Small intestine (tissue), 16 donors: ENCODE measurements around the gene UNC45B. TPM values are rescaled to one million over a fixed set of nuclear protein-coding genes. Genes with fewer than 3 reads are reported as not detected.
"Not testable (repeated sequence)": the region's sequence is repeated elsewhere in the genome, so short reads cannot be mapped to it uniquely, and the experiment has no call there.

Experiments
- DNase-seq, 2 donors: peaks; one replicate each; pipeline versions ENCODE4 v3.0.0 to v3.0.0-alpha.2; 2013
- FAIRE-seq: peaks from 2 replicates; lab custom pipeline; 2012; peaks lifted over from hg19 to GRCh38; lab: Jason Lieb, UNC
- H3K27ac ChIP-seq, 3 donors: one replicate each; pipeline ENCODE4 v1.5.1; 2013; ENCODE audit warnings: low read length in 2 of 3, mild to moderate bottlenecking in 2 of 3, control low read depth in 1 of 3, inconsistent platforms in 1 of 3, low read depth in 1 of 3, moderate library complexity in 1 of 3
- H3K27me3 ChIP-seq, 3 donors: one replicate each; pipeline ENCODE4 v1.6.1; 2013; ENCODE audit warnings: low read length in 3 of 3, inconsistent platforms in 1 of 3; ENCODE audit not compliant: control insufficient read depth in 3 of 3, insufficient read depth in 3 of 3
- H3K36me3 ChIP-seq, 3 donors: one replicate each; pipeline ENCODE4 v1.6.1; 2013; ENCODE audit warnings: low read length in 3 of 3, inconsistent platforms in 1 of 3, low read depth in 1 of 3, mild to moderate bottlenecking in 1 of 3, moderate library complexity in 1 of 3; ENCODE audit not compliant: control insufficient read depth in 3 of 3, insufficient read depth in 2 of 3
- H3K4me1 ChIP-seq, 3 donors: one replicate each; pipeline ENCODE4 v1.6.1; 2013; ENCODE audit warnings: low read length in 2 of 3, inconsistent platforms in 1 of 3, low read depth in 1 of 3, mild to moderate bottlenecking in 1 of 3, moderate library complexity in 1 of 3; ENCODE audit not compliant: control insufficient read depth in 3 of 3, insufficient read depth in 2 of 3
- H3K4me3 ChIP-seq, 3 donors: one replicate each; pipeline ENCODE4 v1.5.1; 2013; ENCODE audit warnings: low read length in 3 of 3, control low read depth in 1 of 3, inconsistent platforms in 1 of 3, low read depth in 1 of 3, mild to moderate bottlenecking in 1 of 3, moderate library complexity in 1 of 3
- H3K9me3 ChIP-seq, 2 donors: one replicate each; pipeline ENCODE4 v1.6.1; 2013; ENCODE audit warnings: low read depth in 1 of 2, low read length in 1 of 2; ENCODE audit not compliant: control insufficient read depth in 2 of 2, insufficient read depth in 1 of 2
- WGBS, 3 donors: extraction: QIAGEN DNeasy Blood & Tissue Kit; methylation state at CpG; one replicate each; pipeline ENCODE4 v1.1.7; 2013; 5-methylcytosine and 5-hydroxymethylcytosine counted together
- long read RNA-seq, 10 donors: transcript quantifications; one replicate each; lab custom pipeline, GENCODE V29; 2026
- polyA plus RNA-seq, 4 donors: library from polyadenylated mRNA; stranded (reverse) in 3 of 4; unstranded in 1 of 4; fragments of 200-250 nt in 3 of 4; fragments of 120-200 nt in 1 of 4; gene quantifications; one replicate each; pipeline versions ENCODE4 v1.2.1 to v1.2.3, GENCODE V29; 2013
- donor health status: healthy with polysubstance abuse.
- donor health status: control.
- donor health status: control.
- donor health status: Bipolar disorder and iron deficiency.
- donor health status: healthy.

The UNC45B gene, protein sequence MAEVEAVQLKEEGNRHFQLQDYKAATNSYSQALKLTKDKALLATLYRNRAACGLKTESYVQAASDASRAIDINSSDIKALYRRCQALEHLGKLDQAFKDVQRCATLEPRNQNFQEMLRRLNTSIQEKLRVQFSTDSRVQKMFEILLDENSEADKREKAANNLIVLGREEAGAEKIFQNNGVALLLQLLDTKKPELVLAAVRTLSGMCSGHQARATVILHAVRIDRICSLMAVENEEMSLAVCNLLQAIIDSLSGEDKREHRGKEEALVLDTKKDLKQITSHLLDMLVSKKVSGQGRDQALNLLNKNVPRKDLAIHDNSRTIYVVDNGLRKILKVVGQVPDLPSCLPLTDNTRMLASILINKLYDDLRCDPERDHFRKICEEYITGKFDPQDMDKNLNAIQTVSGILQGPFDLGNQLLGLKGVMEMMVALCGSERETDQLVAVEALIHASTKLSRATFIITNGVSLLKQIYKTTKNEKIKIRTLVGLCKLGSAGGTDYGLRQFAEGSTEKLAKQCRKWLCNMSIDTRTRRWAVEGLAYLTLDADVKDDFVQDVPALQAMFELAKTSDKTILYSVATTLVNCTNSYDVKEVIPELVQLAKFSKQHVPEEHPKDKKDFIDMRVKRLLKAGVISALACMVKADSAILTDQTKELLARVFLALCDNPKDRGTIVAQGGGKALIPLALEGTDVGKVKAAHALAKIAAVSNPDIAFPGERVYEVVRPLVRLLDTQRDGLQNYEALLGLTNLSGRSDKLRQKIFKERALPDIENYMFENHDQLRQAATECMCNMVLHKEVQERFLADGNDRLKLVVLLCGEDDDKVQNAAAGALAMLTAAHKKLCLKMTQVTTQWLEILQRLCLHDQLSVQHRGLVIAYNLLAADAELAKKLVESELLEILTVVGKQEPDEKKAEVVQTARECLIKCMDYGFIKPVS
- polyA plus RNA-seq: under 1 TPM in 1 of 4 donors, not detected in 3; 0.62 TPM
- long read RNA-seq, donor 1: 0 reads
- long read RNA-seq, donor 2: 0 reads
- long read RNA-seq, donor 3: 0 reads
- long read RNA-seq, donor 4: 0 reads
- long read RNA-seq, donor 5: 0 reads
- long read RNA-seq, donor 6: 0 reads
- long read RNA-seq, donor 7, full-length matches to known transcripts: 34 of 172 reads
- long read RNA-seq, donor 7, partial matches to known transcripts: 120 of 172 reads
- long read RNA-seq, donor 7, other reads (novel, unspliced or antisense): 18 of 172 reads
- long read RNA-seq, donor 8, full-length matches to known transcripts: 1 of 1 reads
- long read RNA-seq, donor 8, partial matches to known transcripts: 0 of 1 reads
- long read RNA-seq, donor 8, other reads (novel, unspliced or antisense): 0 of 1 reads
- long read RNA-seq, donor 9: 0 reads
- long read RNA-seq, donor 10: 0 reads

DNA sequence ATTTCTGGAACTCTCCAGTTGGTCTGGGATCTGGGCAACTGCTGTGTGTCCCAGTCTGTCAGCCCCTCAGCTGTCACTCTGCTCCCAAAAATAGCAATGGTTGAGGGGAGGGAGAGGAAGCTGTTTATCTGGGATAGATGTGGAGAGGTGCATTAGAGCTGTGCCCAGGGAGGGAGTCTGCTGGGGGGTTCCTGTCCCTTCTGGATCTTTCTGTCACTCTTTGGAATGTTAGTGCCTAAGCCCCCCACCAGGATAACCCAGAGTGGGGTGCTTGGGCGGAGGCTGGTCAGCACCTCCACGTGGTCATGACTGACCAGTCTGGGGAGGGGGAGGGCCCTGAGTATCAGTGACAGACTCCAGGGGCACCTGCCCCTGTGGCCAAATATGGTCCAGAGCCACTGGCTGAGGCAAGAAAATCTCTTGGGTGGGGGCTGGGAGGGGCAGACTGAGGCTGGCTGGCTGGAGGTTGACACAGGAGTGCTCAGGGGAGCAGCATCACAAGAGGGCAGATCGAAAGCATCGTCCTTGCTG is at the start of gene UNC45B:
UNC45B (plus strand) TSS at position 443 of the 531 bp plus-strand sequence. CDS start 447 bp downstream, outside the sequence.
- Histone ChIP-seq H3K9me3 (no peaks in the 10 kb centered on the region), H3K27me3 (no peaks in the 10 kb centered on the region), H3K27ac (no peak within 1 kb of the TSS), H3K4me3 (no peak within 1 kb of the TSS), H3K36me3 (no peaks in the 10 kb centered on the region), H3K4me1 (no peaks in the 10 kb centered on the region)
- DNase-seq (no peak), FAIRE-seq (no peak)
- 69 to 82% (median 71%) methylated on average over 4 of the region's 4 CpGs for WGBS, 3 donors

DNA sequence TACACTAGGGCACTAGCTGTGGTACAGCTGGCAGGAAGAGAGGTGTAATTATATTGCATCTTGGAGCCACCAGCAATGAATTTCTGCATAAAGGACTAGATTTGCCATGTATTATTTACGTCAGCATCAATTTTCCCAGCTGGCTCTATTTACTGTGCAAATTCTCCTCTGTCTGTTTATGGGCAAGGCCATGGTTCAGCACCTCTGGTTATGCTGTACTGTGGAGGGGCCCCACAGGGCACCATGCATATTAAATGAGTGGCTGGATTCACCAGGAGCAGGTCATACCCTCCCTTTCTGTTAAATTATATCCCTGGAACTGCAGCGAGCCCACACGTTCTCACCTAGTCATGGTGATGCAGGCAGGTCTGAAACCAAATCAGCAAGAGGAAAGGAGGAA is 47.7 kb upstream of the UNC45B start:
- DNase-seq (no peak), FAIRE-seq (no peak)
- WGBS, 3 donors: 90 to 98% (median 92%) methylated on average over 3 of the region's 3 CpGs
- Histone ChIP-seq H3K9me3 (no peaks in the 10 kb centered on the region), H3K27ac (no peak overlapping the region), H3K4me1 (no peaks in the 10 kb centered on the region), H3K36me3 (peaks cover 0 to 31% (median 14%) of the 10 kb centered on the region in 3 donors), H3K27me3 (no peaks in the 10 kb centered on the region), H3K4me3 (no peak overlapping the region)

DNA sequence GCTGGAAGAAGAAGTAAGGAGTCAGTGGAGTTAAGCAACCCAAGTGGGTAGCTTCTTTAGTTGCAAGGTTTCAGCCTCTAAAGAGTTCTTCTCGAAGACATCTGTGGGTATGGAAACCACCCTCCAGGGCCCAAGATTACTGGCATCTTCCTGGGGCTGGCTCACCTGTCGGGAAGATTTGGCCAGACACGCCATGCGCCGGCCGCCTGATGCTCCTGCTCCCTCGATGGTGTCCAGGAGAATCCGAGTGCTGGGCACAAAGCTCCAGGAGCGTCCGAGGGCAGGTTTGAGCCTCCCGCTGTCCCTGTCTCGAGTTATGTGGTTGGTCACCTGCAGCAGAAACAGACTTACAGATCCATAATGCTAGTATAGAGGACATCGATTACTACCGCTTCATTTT is 46.6 kb upstream of the UNC45B start:
- Histone ChIP-seq H3K4me3 (no peak overlapping the region), H3K27ac (no peak overlapping the region), H3K4me1 (no peaks in the 10 kb centered on the region), H3K27me3 (no peaks in the 10 kb centered on the region), H3K36me3 (peaks cover 4 to 33% (median 14%) of the 10 kb centered on the region in 3 donors), H3K9me3 (no peaks in the 10 kb centered on the region)
- DNase-seq (no peak), FAIRE-seq (no peak)
- WGBS, 3 donors: 96% methylated on average over 14 of the region's 14 CpGs

DNA sequence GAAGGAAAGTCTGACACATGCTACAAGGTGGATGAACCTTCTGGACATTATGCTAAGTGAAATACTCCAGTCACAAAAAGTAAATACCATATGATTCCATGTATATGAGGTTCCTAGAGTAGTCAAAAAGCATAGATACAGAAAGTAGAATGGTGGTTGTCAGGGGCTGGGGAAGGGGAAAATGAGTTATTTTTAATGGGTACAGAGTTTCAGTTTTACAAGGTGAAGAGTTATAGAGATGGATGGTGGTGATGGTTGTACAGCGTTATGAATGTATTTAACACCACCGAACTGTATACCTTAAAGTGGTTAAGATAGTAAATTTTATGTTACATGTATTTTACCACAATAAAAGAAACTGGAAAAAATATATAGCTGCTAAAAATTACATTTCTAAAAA is 45.9 kb upstream of the UNC45B start:
- DNase-seq (no peak), FAIRE-seq (no peak)
- H3K27me3 ChIP-seq: no peaks in the 10 kb centered on the region
- H3K36me3 ChIP-seq: peaks cover 4 to 39% (median 14%) of the 10 kb centered on the region in 3 donors
- H3K4me1 ChIP-seq: no peaks in the 10 kb centered on the region
- H3K4me3 ChIP-seq: no peak overlapping the region
- WGBS, 3 donors: 72 to 89% (median 78%) methylated on average over 2 of the region's 2 CpGs
- no peak overlapping the region for H3K27ac ChIP-seq
- H3K9me3 ChIP-seq: no peaks in the 10 kb centered on the region

DNA sequence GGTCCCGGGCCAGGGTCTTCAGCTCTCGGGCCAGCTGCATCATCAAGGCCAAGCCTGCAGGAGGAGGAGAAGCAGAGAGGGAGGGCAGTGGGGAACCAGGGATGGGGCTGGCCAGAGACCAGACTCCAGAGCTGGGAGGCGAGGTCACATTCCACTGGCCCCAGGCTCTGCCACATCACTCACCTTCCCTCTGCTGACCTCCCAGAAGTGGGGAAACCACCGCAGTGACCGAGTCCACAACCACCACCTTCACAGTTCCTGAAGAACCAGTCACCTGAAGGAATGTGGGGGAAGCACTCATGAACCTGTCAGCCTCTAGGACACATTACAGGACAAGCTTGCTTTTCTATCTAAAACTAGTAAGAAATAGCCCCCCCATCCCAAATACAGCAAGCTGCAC is 44.3 kb upstream of the UNC45B start:
- H3K27me3 ChIP-seq: no peaks in the 10 kb centered on the region
- DNase-seq (no peak), FAIRE-seq (no peak)
- no peak overlapping the region for H3K27ac ChIP-seq
- H3K4me1 ChIP-seq: no peaks in the 10 kb centered on the region
- H3K9me3 ChIP-seq: no peaks in the 10 kb centered on the region
- peaks cover 4 to 41% (median 14%) of the 10 kb centered on the region in 3 donors for H3K36me3 ChIP-seq
- WGBS, 3 donors: 95 to 98% (median 97%) methylated on average over 5 of the region's 5 CpGs
- no peak overlapping the region for H3K4me3 ChIP-seq

DNA sequence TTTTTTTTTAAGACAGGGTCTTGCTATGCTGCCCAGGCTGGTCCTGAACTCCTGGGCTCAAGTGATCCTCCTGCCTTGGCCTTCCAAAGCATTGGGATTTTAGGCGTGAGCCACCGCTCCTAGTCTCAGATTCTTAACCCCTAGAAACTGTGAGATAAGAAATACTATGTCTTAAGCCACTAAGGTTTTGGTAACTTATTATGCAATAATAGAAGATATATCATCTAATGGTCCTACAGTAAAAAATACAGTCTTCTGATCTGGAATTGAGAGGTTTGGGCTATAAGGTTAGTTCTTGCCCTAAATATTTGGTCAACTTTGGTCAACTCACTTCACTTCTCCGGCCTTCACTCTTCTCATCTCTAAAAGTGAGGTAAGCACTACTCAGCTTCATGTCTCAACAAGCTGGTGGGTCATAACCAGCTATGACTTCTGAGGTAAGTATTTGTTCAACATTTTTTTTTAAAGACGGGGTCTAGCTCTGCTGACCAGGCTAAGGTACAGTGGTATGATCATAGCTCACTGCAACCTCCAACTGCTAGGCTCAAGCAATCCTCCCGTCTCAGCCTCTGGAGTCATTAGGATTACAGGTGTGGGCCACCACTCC is 42.7 kb upstream of the UNC45B start:
- H3K27ac ChIP-seq: no peak overlapping the region
- H3K27me3 ChIP-seq: no peaks in the 10 kb centered on the region
- H3K36me3 ChIP-seq: peaks cover 4 to 37% (median 10%) of the 10 kb centered on the region in 3 donors
- FAIRE-seq (no peak), DNase-seq (no peak)
- H3K4me1 ChIP-seq: no peaks in the 10 kb centered on the region
- 94 to 96% (median 94%) methylated on average over 5 of the region's 5 CpGs for WGBS, 3 donors
- H3K4me3 ChIP-seq: no peak overlapping the region
- no peaks in the 10 kb centered on the region for H3K9me3 ChIP-seq

DNA sequence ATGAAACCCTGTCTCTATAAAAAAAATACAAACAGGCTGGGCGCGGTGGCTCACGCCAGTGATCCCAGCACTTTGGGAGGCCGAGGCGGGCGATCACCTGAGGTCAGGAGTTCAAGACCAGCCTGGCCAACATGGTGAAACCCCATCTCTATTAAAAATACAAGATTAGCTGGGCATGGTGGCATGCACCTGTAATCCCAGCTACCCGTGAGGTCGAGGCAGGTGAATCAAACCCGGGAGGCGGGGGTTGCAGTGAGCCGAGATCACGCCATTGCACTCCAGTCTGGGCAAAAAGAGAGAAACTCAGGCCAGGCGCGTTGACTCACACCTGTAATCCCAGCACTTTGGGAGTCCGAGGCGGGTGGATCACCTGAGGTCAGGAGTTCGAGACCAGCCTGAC is 36.8 kb upstream of the UNC45B start:
- 96 to 98% (median 97%) methylated on average over 17 of the region's 17 CpGs for WGBS, 3 donors
- DNase-seq, H3K4me1 ChIP-seq, FAIRE-seq, H3K9me3 ChIP-seq, H3K27me3 ChIP-seq, H3K4me3 ChIP-seq, H3K27ac ChIP-seq: not testable (repeated sequence)
- H3K36me3 ChIP-seq: peaks cover 0 to 12% (median 0%) of the 10 kb centered on the region in 3 donors
